Activated T-cell treated with anti-CD3 and anti-CD28 coated beads, Interleukin-2, amount 50 U/mL, for 1 hour (primary cell): ENCODE results near the gene LKAAEAR1.

ENCODE experiments used
- DNase-seq: peaks from one replicate; pipeline ENCODE4 v3.0.0-alpha.2; 2020

Gene LKAAEAR1

GRCh38 chr20:64065062-64065973, 18.9 kb downstream of the LKAAEAR1 start:
- DNase-seq: no peak

DNA sequence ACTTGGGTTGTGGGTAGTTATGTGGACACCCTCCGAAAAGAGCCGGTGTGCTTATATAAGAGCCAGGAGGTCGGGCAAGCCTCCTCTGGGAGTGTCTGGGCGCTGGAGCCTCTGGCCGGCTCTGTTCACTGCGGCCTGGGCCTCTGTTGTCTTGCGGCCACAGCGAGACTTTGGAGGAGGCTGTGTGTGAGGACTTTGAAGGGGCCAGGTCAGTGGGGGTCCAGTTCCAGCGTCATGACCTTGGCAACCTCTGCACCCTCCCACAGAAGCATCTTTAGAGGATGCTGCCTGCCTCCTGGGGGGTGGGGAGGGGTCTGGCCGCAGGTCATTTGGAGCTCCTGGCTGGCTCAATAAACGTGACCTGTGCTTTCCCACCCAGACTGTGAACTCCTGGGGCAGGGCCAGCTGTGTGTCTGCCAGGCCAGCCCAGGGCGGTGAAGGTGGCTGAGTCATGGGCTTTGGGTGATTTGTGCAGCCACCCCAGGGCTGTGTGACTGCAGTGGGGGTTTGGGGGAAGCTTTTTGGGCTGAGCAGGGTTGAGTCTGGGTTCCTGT, 20.0 kb downstream of the LKAAEAR1 start:
- no peak for DNase-seq

- no peak for DNase-seq
Observed at GRCh38 chr20:64063389-64064144, 20.6 kb downstream of the LKAAEAR1 start.

- peak; percentile 94 for DNase-seq
Observed at GRCh38 chr20:64062596-64063388, 21.4 kb downstream of the LKAAEAR1 start, which contains the start of gene TCEA2. TCEA2 (plus strand) TSS chr20:64063198; CDS start chr20:64063313, 115 bp downstream.

DNA sequence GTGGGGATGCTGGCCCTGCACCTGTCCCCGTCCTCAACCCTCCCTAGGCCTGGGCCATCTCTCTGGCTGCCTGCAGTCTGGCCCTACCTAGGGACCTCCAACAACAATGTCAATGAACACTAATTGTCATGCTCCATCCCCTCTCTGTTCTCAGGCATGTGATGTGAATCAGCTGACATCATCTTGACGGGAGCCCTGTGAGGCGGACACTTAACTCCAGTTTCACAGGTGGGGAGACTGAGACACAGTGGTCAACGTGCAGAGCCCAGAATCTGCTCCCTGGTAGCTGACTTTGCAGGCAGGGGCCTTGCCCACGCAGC, 22.0 kb downstream of the LKAAEAR1 start:
- DNase-seq: no peak

- DNase-seq: no peak
Observed at GRCh38 chr20:64058536-64058935, 25.7 kb downstream of the LKAAEAR1 start.

- DNase-seq: peak; percentile 81
Observed at GRCh38 chr20:64057628-64058498, 26.3 kb downstream of the LKAAEAR1 start.

- no peak for DNase-seq
Observed at GRCh38 chr20:64056889-64057627, 27.1 kb downstream of the LKAAEAR1 start.

- DNase-seq: no peak
Observed at GRCh38 chr20:64056639-64056888, 27.6 kb downstream of the LKAAEAR1 start.

DNA sequence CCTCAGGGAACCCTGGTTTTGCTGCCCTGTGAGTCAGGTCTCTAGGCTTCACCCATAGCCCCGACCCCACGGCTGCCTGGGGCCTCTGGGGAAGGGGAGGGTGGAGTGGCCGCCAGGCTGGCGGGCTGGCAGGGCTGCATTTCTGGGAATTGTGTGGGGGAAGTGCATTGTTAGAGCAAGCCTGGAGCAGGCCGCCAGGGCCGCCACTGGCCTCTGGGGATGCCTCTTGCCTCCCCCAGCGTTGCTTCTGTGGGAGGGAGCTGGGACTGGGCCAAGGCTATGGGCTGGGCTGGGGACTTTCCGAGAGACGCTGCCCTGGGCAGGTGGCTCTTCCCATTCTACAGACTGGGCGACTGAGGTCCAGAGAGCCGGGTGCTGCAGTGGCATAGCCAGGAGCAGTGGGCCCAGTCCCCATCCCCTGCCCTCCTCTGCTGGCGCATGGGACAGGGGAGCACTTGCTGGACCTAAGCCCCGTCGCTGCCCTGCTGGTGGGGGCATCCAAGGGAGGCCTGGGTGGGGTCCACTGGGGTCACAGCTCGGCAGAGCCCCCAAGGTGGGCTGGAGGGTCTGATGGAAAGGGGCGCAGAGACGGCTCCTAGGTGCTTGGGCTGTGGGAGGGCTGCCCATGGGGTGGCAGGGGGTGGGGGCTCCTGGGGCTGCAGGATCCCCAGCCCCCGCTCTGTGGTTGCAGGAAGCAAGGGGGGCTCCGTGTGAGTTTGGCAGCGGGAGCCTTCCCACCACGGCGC, 28.1 kb downstream of the LKAAEAR1 start:
- no peak for DNase-seq

DNA sequence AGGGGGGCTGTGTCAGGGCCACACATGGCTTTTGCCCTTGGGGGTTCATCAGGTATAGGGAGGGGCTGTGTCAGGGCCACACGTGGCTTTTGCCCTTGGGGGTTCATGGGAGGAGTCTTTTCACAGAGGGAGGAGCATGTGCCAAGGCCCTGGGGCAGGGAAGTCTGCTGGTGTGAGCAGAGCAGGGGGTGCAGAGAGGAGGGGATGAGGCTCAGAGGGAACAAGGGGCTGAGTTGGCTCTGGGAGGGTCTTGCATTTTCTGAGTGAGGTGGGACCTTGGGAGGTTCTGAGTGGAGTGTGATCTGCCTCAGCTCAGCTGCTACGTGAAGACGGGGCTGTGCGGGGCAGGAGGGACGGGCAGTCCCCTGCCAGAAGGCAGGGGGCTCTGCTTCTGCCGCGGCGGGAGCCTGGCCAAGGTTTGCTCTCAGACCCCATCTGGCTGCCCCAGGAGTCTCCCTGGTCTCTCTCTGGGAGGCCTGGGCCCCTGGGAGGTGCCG, 28.8 kb downstream of the LKAAEAR1 start:
- no peak for DNase-seq

GRCh38 chr20:64053841-64054661, 30.1 kb downstream of the LKAAEAR1 start:
- DNase-seq: no peak

GRCh38 chr20:64052987-64053840, 31.0 kb downstream of the LKAAEAR1 start:
- DNase-seq: no peak

GRCh38 chr20:64052326-64052722, 31.9 kb downstream of the LKAAEAR1 start:
- no peak for DNase-seq

DNA sequence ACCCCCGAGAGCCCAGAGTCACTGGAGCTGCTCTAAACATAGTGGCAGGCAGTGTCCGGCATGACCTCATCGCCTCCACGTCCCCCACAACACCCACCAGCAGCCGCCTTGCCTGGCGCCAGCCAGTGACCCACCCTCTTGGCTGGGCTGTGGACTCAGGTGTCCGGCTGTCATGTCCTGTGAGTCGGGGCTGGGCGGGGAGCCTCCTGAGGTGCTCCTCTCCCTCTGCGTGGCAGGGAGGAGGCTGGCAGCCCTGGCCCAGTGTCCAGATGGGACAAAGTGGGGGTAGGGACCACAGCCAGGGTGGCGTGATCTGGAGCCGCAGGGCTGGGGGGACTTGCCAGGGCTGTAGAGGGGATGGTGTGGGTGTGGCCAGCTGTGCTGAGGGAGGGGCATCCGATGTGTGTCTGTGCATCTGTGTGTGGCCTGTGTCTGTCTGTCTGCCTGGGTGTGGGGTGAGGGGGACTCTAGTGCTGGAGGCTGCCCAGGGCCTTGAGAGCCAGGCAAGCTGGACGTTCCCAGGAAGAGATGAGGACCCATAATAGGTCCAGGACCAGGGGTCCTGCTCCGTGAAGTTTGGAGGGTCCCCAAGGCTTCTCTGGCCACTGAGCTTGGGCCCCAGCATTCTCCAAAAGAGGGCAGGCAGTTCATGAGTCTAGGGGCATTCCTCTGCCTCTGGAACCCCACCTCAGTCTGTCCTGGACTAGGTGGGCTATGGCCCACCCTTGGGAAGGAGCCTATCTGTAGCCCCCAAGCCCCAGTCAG, 32.5 kb downstream of the LKAAEAR1 start:
- DNase-seq: no peak

DNA sequence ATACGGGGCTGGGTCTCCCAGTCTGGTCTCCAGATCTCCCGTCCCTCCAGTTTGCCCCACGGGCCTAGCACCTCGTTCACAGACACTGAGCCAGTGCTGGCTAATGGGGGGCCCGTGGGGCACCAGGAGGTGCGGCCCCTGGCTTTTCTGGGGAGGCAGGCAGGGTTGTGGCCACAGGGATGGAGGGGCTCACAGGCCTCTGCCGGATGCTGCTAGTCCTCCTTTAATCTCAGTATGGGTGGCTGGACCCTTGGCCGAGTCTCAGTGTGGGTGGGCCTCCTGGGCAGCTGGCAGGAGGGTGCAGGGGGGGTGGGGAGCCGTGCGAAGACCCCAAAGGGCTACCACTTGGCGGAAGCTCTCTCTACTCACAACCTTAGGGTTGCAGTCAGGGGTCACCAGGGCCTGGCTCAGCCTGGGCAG, 33.2 kb downstream of the LKAAEAR1 start:
- no peak for DNase-seq

- no peak for DNase-seq
Observed at GRCh38 chr20:64050261-64051032, 33.8 kb downstream of the LKAAEAR1 start.
